Vagina (tissue), 2 donors: ENCODE results near the gene KRTAP16-1.

Source experiments
- POLR2A ChIP-seq, 2 donors: fragments of 450-650 bp; IDR thresholded peaks; one replicate each; pipeline ENCODE4 v1.6.1; 2017; ENCODE audit warnings: antibody characterized with exemption in 2 of 2, mild to moderate bottlenecking in 2 of 2, moderate library complexity in 2 of 2
- POLR2AphosphoS5 ChIP-seq, 2 donors: sonication (generic); formaldehyde crosslinking; IDR thresholded peaks; one replicate each; pipeline ENCODE4 v1.9.0; 2017; ENCODE audit warnings: antibody characterized with exemption in 2 of 2, mild to moderate bottlenecking in 2 of 2, low read depth in 1 of 2; ENCODE audit not compliant: insufficient read depth in 1 of 2
- TF ChIP-seq, protein P1 (sequence below), 3 experiments: fragments of 450-650 bp in 2 of 3; fragments of 200-600 bp in 1 of 3; sonication (generic) in 1 of 3; IDR thresholded peaks; one replicate each; pipeline ENCODE4 v1.5.1; 2017 to 2019; ENCODE audit warnings: antibody characterized with exemption in 3 of 3, mild to moderate bottlenecking in 2 of 3, moderate library complexity in 2 of 3

DNA sequence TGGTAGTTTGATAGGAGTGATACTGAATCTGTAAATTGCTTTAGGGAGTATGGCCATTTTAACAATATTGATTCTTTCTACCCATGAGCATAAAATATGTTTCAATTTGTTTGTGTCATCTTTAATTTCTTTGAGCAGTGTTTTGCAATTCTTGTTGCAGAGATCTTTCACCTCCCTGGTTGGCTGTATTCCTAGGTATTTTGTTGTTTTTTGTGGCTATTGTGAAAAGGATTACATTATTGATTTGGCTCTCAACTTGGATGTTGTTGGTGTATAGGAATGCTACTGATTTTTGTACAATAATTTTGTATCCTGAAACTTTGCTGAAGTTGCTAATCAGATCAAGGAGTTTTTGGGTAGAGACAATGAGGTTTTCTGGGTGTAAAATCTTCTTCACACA lies 50.7 kb downstream of the KRTAP16-1 start:
- TF ChIP-seq, protein P1, sequence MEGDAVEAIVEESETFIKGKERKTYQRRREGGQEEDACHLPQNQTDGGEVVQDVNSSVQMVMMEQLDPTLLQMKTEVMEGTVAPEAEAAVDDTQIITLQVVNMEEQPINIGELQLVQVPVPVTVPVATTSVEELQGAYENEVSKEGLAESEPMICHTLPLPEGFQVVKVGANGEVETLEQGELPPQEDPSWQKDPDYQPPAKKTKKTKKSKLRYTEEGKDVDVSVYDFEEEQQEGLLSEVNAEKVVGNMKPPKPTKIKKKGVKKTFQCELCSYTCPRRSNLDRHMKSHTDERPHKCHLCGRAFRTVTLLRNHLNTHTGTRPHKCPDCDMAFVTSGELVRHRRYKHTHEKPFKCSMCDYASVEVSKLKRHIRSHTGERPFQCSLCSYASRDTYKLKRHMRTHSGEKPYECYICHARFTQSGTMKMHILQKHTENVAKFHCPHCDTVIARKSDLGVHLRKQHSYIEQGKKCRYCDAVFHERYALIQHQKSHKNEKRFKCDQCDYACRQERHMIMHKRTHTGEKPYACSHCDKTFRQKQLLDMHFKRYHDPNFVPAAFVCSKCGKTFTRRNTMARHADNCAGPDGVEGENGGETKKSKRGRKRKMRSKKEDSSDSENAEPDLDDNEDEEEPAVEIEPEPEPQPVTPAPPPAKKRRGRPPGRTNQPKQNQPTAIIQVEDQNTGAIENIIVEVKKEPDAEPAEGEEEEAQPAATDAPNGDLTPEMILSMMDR (IDR thresholded peaks at IDR 0.05): no peak
- TF ChIP-seq POLR2AphosphoS5 (IDR thresholded peaks at IDR 0.05; ENCODE audit: insufficient read depth in 1 of 2, low read depth in 1 of 2): no peak
- no peak for TF ChIP-seq POLR2A (IDR thresholded peaks at IDR 0.05)
